ENCODE results near the gene SORL1. TPM values are rescaled to one million over a fixed set of nuclear protein-coding genes. Genes with fewer than 3 reads are reported as not detected.
A peak's percentile ranks its signal among the peaks of the same experiment; 100 is the strongest.

Gene SORL1
- polyA plus RNA-seq, 3 donors = 52.5 to 61.9 (median 59.4) TPM

GRCh38 chr11:121517996-121518395 lies 65.9 kb downstream of the SORL1 start:
- H3K4me1 Mint-ChIP-seq = peaks cover 32% of the 10 kb centered on the region
- intact Hi-C loops (cut with micrococcal nuclease) = no loop called here
- H3K4me1 ChIP-seq (ENCODE audit: control insufficient read depth in 1 of 2, insufficient read depth in 2 of 2, low read length in 2 of 2) = peaks cover 21 to 24% of the 10 kb centered on the region in 2 donors
- WGBS (ENCODE audit: insufficient coverage) = 86% methylated on average over 1 of the region's 1 CpG
- no peaks in the 10 kb centered on the region for H3K9me3 ChIP-seq (replicated peaks in 1 of 2; ENCODE audit: control insufficient read depth in 1 of 2, insufficient read depth in 1 of 2, low read length in 2 of 2)
- no peak overlapping the region for H2AFZ ChIP-seq (ENCODE audit: insufficient read depth, low read depth, low read length, poor library complexity, severe bottlenecking)
- H3K36me3 ChIP-seq (replicated peaks in 1 of 2; ENCODE audit: control insufficient read depth in 1 of 2, insufficient read depth in 2 of 2, low read length in 2 of 2) = peaks cover 78 to 99% of the 10 kb centered on the region in 2 donors
- no peak overlapping the region for H3K4me3 ChIP-seq (replicated peaks in 1 of 3; ENCODE audit: low read depth in 2 of 3, low read length in 3 of 3)
- no peak for DNase-seq
- no peak overlapping the region for H3K4me3 Mint-ChIP-seq
- peaks cover 44% of the 10 kb centered on the region for H3K79me2 ChIP-seq (ENCODE audit: insufficient read depth, low read length)
- H3K4me2 ChIP-seq (replicated peaks; ENCODE audit: extremely low read depth, low read length, poor library complexity, severe bottlenecking) = no peak overlapping the region
- no peak overlapping the region for H3K9ac ChIP-seq (ENCODE audit: insufficient read depth, low read length, poor library complexity, severe bottlenecking)
- H3K27me3 Mint-ChIP-seq (ENCODE audit: low read depth in 3 of 3) = peaks cover 0 to 4% (median 0%) of the 10 kb centered on the region in 3 donors
- no peaks in the 10 kb centered on the region for H3K27me3 ChIP-seq (ENCODE audit: control insufficient read depth in 2 of 2, insufficient read depth in 2 of 2, low read length in 2 of 2)
- peaks cover 100% of the 10 kb centered on the region for H4K20me1 ChIP-seq (ENCODE audit: insufficient read depth, low read length)
- peaks cover 0 to 2% (median 0%) of the 10 kb centered on the region in 7 donors for H3K9me3 Mint-ChIP-seq
- TF ChIP-seq CTCF (IDR thresholded peaks at IDR 0.05) = no peak
- H3K36me3 Mint-ChIP-seq = peaks cover 90 to 96% of the 10 kb centered on the region in 2 donors
- H3K27ac Mint-ChIP-seq = peak overlapping the region in 1 of 7 donors; percentile 12
- no peak overlapping the region for H3K27ac ChIP-seq (ENCODE audit: low read depth in 1 of 2, low read length in 2 of 2)

GRCh38 chr11:121520243-121521144 lies 68.4 kb downstream of the SORL1 start:
- H2AFZ ChIP-seq (ENCODE audit: insufficient read depth, low read depth, low read length, poor library complexity, severe bottlenecking) = no peak overlapping the region
- H3K4me1 ChIP-seq (ENCODE audit: control insufficient read depth in 1 of 2, insufficient read depth in 2 of 2, low read length in 2 of 2) = peaks cover 21 to 24% of the 10 kb centered on the region in 2 donors
- H3K27me3 ChIP-seq (ENCODE audit: control insufficient read depth in 2 of 2, insufficient read depth in 2 of 2, low read length in 2 of 2) = no peaks in the 10 kb centered on the region
- intact Hi-C loops (cut with micrococcal nuclease) = no loop called here
- no peak overlapping the region for H3K4me3 ChIP-seq (replicated peaks in 1 of 3; ENCODE audit: low read depth in 2 of 3, low read length in 3 of 3)
- no peak overlapping the region for H3K9ac ChIP-seq (ENCODE audit: insufficient read depth, low read length, poor library complexity, severe bottlenecking)
- peak overlapping the region in 4 of 7 donors; percentile 4 to 56 (median 35) for H3K27ac Mint-ChIP-seq
- peaks cover 43% of the 10 kb centered on the region for H3K4me1 Mint-ChIP-seq
- no peak overlapping the region for H3K4me2 ChIP-seq (replicated peaks; ENCODE audit: extremely low read depth, low read length, poor library complexity, severe bottlenecking)
- peaks cover 0 to 7% of the 10 kb centered on the region in 2 donors for H3K9me3 ChIP-seq (replicated peaks in 1 of 2; ENCODE audit: control insufficient read depth in 1 of 2, insufficient read depth in 1 of 2, low read length in 2 of 2)
- peak in 1 of 3 donors; percentile 7 for DNase-seq
- WGBS (ENCODE audit: insufficient coverage) = no CpG with 5 or more reads among the region's 4 CpGs
- H3K4me3 Mint-ChIP-seq = no peak overlapping the region
- peaks cover under 1 to 10% (median 6%) of the 10 kb centered on the region in 7 donors for H3K9me3 Mint-ChIP-seq
- no peak for TF ChIP-seq CTCF (IDR thresholded peaks at IDR 0.05)
- peaks cover 86 to 91% of the 10 kb centered on the region in 2 donors for H3K36me3 Mint-ChIP-seq
- H3K27ac ChIP-seq (ENCODE audit: low read depth in 1 of 2, low read length in 2 of 2) = no peak overlapping the region
- peaks cover 35% of the 10 kb centered on the region for H3K79me2 ChIP-seq (ENCODE audit: insufficient read depth, low read length)
- H3K36me3 ChIP-seq (replicated peaks in 1 of 2; ENCODE audit: control insufficient read depth in 1 of 2, insufficient read depth in 2 of 2, low read length in 2 of 2) = peaks cover 72 to 99% of the 10 kb centered on the region in 2 donors
- H4K20me1 ChIP-seq (ENCODE audit: insufficient read depth, low read length) = peaks cover 99% of the 10 kb centered on the region
- peaks cover 0 to 4% (median 0%) of the 10 kb centered on the region in 3 donors for H3K27me3 Mint-ChIP-seq (ENCODE audit: low read depth in 3 of 3)

Data from CD14-positive monocyte (primary cell).